Hematopoietic multipotent progenitor cell treated with erythropoietin and hydrocortisone succinate and interleukin-3 and kit ligand, for 4 days (in vitro differentiated cells): Measurements from ENCODE around the gene CPSF4.
A peak's percentile ranks its signal among the peaks of the same experiment; 100 is the strongest.

ENCODE experiments used
- DNase-seq: peaks from one replicate; pipeline ENCODE4 v3.0.0-alpha.2; 2015

The CPSF4 gene

GRCh38 chr7:99438573-99439480, at the start of gene CPSF4, which contains the start of gene PTCD1:
TSS of gene CPSF4 (plus strand) at chr7:99438943. CDS start at chr7:99439083, 140 bp downstream.
TSS of gene PTCD1 (minus strand) at chr7:99438798. CDS start at chr7:99435242, 3,556 bp downstream.
- DNase-seq: peak; percentile 98

GRCh38 chr7:99389772-99390171, 49.0 kb upstream of the CPSF4 start:
- no peak for DNase-seq

- DNase-seq: peak; percentile 27
These were observed 47.7 kb upstream of the CPSF4 start for GRCh38 chr7:99390941-99391602.

GRCh38 chr7:99392046-99392445, 46.7 kb upstream of the CPSF4 start:
- no peak for DNase-seq

GRCh38 chr7:99392659-99393354, 45.9 kb upstream of the CPSF4 start:
- peak; percentile 91 for DNase-seq

- no peak for DNase-seq
These were observed 45.2 kb upstream of the CPSF4 start for GRCh38 chr7:99393355-99394187.

- no peak for DNase-seq
These were observed 44.6 kb upstream of the CPSF4 start for GRCh38 chr7:99394188-99394502.

- DNase-seq: peak; percentile 32
These were observed 43.0 kb upstream of the CPSF4 start for GRCh38 chr7:99395616-99396327.

- DNase-seq: no peak
These were observed 42.1 kb upstream of the CPSF4 start for GRCh38 chr7:99396418-99397296.

- no peak for DNase-seq
These were observed 41.3 kb upstream of the CPSF4 start for GRCh38 chr7:99397297-99397983.

GRCh38 chr7:99398891-99399445, 39.8 kb upstream of the CPSF4 start:
- no peak for DNase-seq

- DNase-seq: no peak
These were observed 39.1 kb upstream of the CPSF4 start for GRCh38 chr7:99399597-99399996.

- no peak for DNase-seq
These were observed 35.9 kb upstream of the CPSF4 start for GRCh38 chr7:99402854-99403253.

GRCh38 chr7:99403764-99404163, 35.0 kb upstream of the CPSF4 start:
- DNase-seq: no peak

- no peak for DNase-seq
These were observed 34.3 kb upstream of the CPSF4 start for GRCh38 chr7:99404235-99404976.

- DNase-seq: no peak
These were observed 33.8 kb upstream of the CPSF4 start for GRCh38 chr7:99404977-99405320.

GRCh38 chr7:99406557-99406956, 32.2 kb upstream of the CPSF4 start:
- DNase-seq: peak; percentile 39

- DNase-seq: peak; percentile 62
These were observed 30.8 kb upstream of the CPSF4 start for GRCh38 chr7:99407872-99408378.
